Liver (tissue), 9 donors: ENCODE results near the gene NME4. TPM values are rescaled to one million over a fixed set of nuclear protein-coding genes. Genes with fewer than 3 reads are reported as not detected.

Experiments
- DNase-seq: peaks from one replicate; pipeline ENCODE4 v3.0.0-alpha.2; 2017; ENCODE audit warnings: low spot score
- H3K27ac ChIP-seq, 2 donors: one replicate each; pipeline ENCODE4 v1.7.0; 2013; ENCODE audit warnings: inconsistent platforms in 2 of 2, low read length in 2 of 2, control low read depth in 1 of 2, low read depth in 1 of 2, mild to moderate bottlenecking in 1 of 2
- H3K27me3 ChIP-seq, 4 donors: one replicate each; pipeline versions ENCODE4 v1.6.1 to v1.7.0; 2013; ENCODE audit warnings: low read length in 3 of 4, inconsistent platforms in 1 of 4, mild to moderate bottlenecking in 1 of 4, moderate library complexity in 1 of 4; ENCODE audit not compliant: control insufficient read depth in 4 of 4, insufficient read depth in 4 of 4
- H3K36me3 ChIP-seq, 4 donors: one replicate each; pipeline versions ENCODE4 v1.6.1 to v1.7.0; 2013; ENCODE audit warnings: low read length in 3 of 4, mild to moderate bottlenecking in 3 of 4, low read depth in 1 of 4, moderate library complexity in 1 of 4; ENCODE audit not compliant: control insufficient read depth in 4 of 4, insufficient read depth in 3 of 4
- H3K4me1 ChIP-seq, 4 donors: one replicate each; pipeline versions ENCODE4 v1.6.1 to v1.7.0; 2013; ENCODE audit warnings: low read length in 3 of 4, mild to moderate bottlenecking in 3 of 4, moderate library complexity in 1 of 4; ENCODE audit not compliant: control insufficient read depth in 4 of 4, insufficient read depth in 4 of 4
- H3K4me3 ChIP-seq, 3 donors: one replicate each; pipeline versions ENCODE4 v1.6.1 to v1.7.0; 2013; ENCODE audit warnings: low read length in 3 of 3, control low read depth in 1 of 3, low read depth in 1 of 3, mild to moderate bottlenecking in 1 of 3
- H3K9ac ChIP-seq, 2 donors: one replicate each; pipeline ENCODE4 v1.7.0; 2013; ENCODE audit warnings: low read length in 2 of 2, mild to moderate bottlenecking in 2 of 2, moderate library complexity in 2 of 2, control low read depth in 1 of 2, low read depth in 1 of 2
- H3K9me3 ChIP-seq, 4 donors: one replicate each; pipeline versions ENCODE4 v1.6.1 to v1.7.0; 2013; ENCODE audit warnings: low read length in 3 of 4; ENCODE audit not compliant: control insufficient read depth in 4 of 4
- CTCF ChIP-seq: fragments of 150-350 bp; IDR thresholded peaks from 2 replicates; pipeline ENCODE4 v1.5.1; 2017; ENCODE audit warnings: improper control_type of control experiment, low read depth, low read length; ENCODE audit not compliant: missing input control
- EGR1 ChIP-seq, 2 donors: IDR thresholded peaks; 2 replicates each; pipeline ENCODE4 v1.6.1; 2016 to 2018; ENCODE audit warnings: antibody characterized with exemption in 2 of 2, low read depth in 2 of 2
- FOXA1 ChIP-seq: IDR thresholded peaks from 2 replicates; pipeline ENCODE4 v1.6.1; 2016; ENCODE audit warnings: antibody characterized with exemption
- HNF4A ChIP-seq, 2 donors: conservative IDR thresholded peaks; 2 replicates each; pipeline ENCODE4 v1.6.1; 2016; ENCODE audit warnings: antibody characterized with exemption in 2 of 2, mild to moderate bottlenecking in 2 of 2
- HNF4G ChIP-seq: IDR thresholded peaks from 2 replicates; pipeline ENCODE4 v1.6.1; 2016; ENCODE audit warnings: antibody characterized with exemption
- JUND ChIP-seq, 2 donors: IDR thresholded peaks; 2 replicates each; pipeline ENCODE4 v1.6.1; 2016; ENCODE audit warnings: antibody characterized with exemption in 2 of 2
- MAX ChIP-seq: IDR thresholded peaks from 2 replicates; pipeline ENCODE4 v1.6.1; 2016; ENCODE audit warnings: antibody characterized with exemption
- NR2F2 ChIP-seq: IDR thresholded peaks from 2 replicates; pipeline ENCODE4 v1.6.1; 2016; ENCODE audit warnings: antibody characterized with exemption
- RAD21 ChIP-seq, 2 donors: IDR thresholded peaks; 2 replicates each; pipeline ENCODE4 v1.6.1; 2016; ENCODE audit warnings: antibody characterized with exemption in 2 of 2, mild to moderate bottlenecking in 2 of 2
- REST ChIP-seq: IDR thresholded peaks from 2 replicates; pipeline ENCODE4 v1.6.1; 2016; ENCODE audit warnings: antibody characterized with exemption, mild to moderate bottlenecking
- RXRA ChIP-seq, 2 donors: IDR thresholded peaks; 2 replicates each; pipeline ENCODE4 v1.6.1; 2017 to 2018; ENCODE audit warnings: antibody characterized with exemption in 2 of 2, mild to moderate bottlenecking in 1 of 2
- SP1 ChIP-seq: IDR thresholded peaks from 2 replicates; pipeline ENCODE4 v1.6.1; 2018; ENCODE audit warnings: antibody characterized with exemption, mild to moderate bottlenecking
- TAF1 ChIP-seq: conservative IDR thresholded peaks from 2 replicates; pipeline ENCODE4 v1.6.1; 2016; ENCODE audit warnings: antibody characterized with exemption, mild to moderate bottlenecking
- YY1 ChIP-seq: IDR thresholded peaks from 2 replicates; pipeline ENCODE4 v1.6.1; 2016; ENCODE audit warnings: antibody characterized with exemption, mild to moderate bottlenecking
- ZBTB33 ChIP-seq: IDR thresholded peaks from 2 replicates; pipeline ENCODE4 v1.6.1; 2016; ENCODE audit warnings: antibody characterized with exemption
- WGBS: extraction: QIAGEN DNeasy Blood & Tissue Kit; methylation state at CpG from one replicate; pipeline ENCODE4 v1.1.7; 2013; 5-methylcytosine and 5-hydroxymethylcytosine counted together
- polyA plus RNA-seq, 2 donors: library from polyadenylated mRNA; stranded (reverse) in 1 of 2; unstranded in 1 of 2; fragments of 200-250 nt in 1 of 2; fragments of >200 nt in 1 of 2; fragmentation: Nextera tagmentation in 1 of 2; extraction: Ambion mirVana in 1 of 2; gene quantifications; one replicate each; pipeline versions ENCODE4 v1.2.1 to v1.2.3, GENCODE V29; 2013 to 2015
- total RNA-seq, 2 donors: library from RNA; depleted of rRNA; stranded (reverse); fragments of >200 nt; gene quantifications; one replicate each; pipeline ENCODE4 v1.2.3, GENCODE V29; 2014
- donor health status: healthy.
- donor health status: healthy.
- donor health status: healthy.
- donor health status: healthy.
- donor health status: healthy.

NME4 gene
- total and polyA plus RNA-seq, 4 donors: 39.2 to 118 (median 83.9) TPM

- no peak for DNase-seq
- no peaks in the 10 kb centered on the region for H3K27me3 ChIP-seq
- TF ChIP-seq YY1 (no peak), ZBTB33 (no peak), HNF4A (conservative IDR thresholded peaks at IDR 0.05) (no peak), MAX (no peak), RAD21 (IDR thresholded peaks at IDR 0.05) (no peak), FOXA1 (no peak), JUND (IDR thresholded peaks at IDR 0.05) (no peak), HNF4G (no peak), REST (no peak), CTCF (no peak), NR2F2 (no peak), RXRA (IDR thresholded peaks at IDR 0.05) (no peak), TAF1 (no peak), SP1 (no peak), EGR1 (IDR thresholded peaks at IDR 0.05; ENCODE audit: low read depth in 2 of 2) (no peak)
- H3K27ac ChIP-seq: no peak overlapping the region
- H3K9ac ChIP-seq: no peak overlapping the region
- H3K9me3 ChIP-seq: no peaks in the 10 kb centered on the region
- 95% methylated on average over 29 of the region's 29 CpGs for WGBS
- peaks cover 0 to 26% (median 6%) of the 10 kb centered on the region in 4 donors for H3K36me3 ChIP-seq
- no peak overlapping the region for H3K4me3 ChIP-seq
- peaks cover 4 to 18% (median 15%) of the 10 kb centered on the region in 4 donors for H3K4me1 ChIP-seq
These were observed 28.4 kb upstream of the NME4 start for GRCh38 chr16:368388-369158.
